Lower lobe of right lung (tissue), 2 donors: ENCODE results near the gene THOP1. TPM values are rescaled to one million over a fixed set of nuclear protein-coding genes. Genes with fewer than 3 reads are reported as not detected.

Experiments
- ATAC-seq, 2 donors: fragments of 200-7000 bp; cut with Tn5 transposase; one replicate each; pipeline ENCODE4 v1.9.1; 2020 to 2022; ENCODE audit warnings: mild to moderate bottlenecking in 2 of 2, moderate library complexity in 2 of 2
- DNase-seq: peaks from one replicate; pipeline ENCODE4 v3.0.0-alpha.2; 2020
- H3K27ac ChIP-seq: fragments of 200-600 bp; one replicate; pipeline ENCODE4 v1.8.0; 2022
- H3K27me3 ChIP-seq: fragments of 200-600 bp; one replicate; pipeline ENCODE4 v1.8.0; 2022; ENCODE audit warnings: low read depth
- H3K36me3 ChIP-seq: fragments of 200-600 bp; one replicate; pipeline ENCODE4 v1.8.0; 2022; ENCODE audit warnings: mild to moderate bottlenecking
- H3K4me1 ChIP-seq: fragments of 200-600 bp; one replicate; pipeline ENCODE4 v1.8.0; 2022
- H3K4me3 ChIP-seq: fragments of 200-600 bp; one replicate; pipeline ENCODE4 v1.8.0; 2022; ENCODE audit warnings: mild to moderate bottlenecking
- H3K9me3 ChIP-seq: fragments of 200-600 bp; one replicate; pipeline ENCODE4 v1.8.0; 2022
- CTCF ChIP-seq: fragments of 200-600 bp; IDR thresholded peaks from one replicate; pipeline ENCODE4 v1.8.0; 2022; ENCODE audit warnings: antibody characterized with exemption, mild to moderate bottlenecking
- intact Hi-C: fragments of 100-400 bp; cut with DNase I; formaldehyde crosslinking; loops from one replicate; pipeline ENCODE4 v1.11.0; 2022
- long read RNA-seq: library from polyadenylated mRNA; unstranded; transcript quantifications from one replicate; pipeline ENCODE4 v2.0.0, GENCODE V29; 2021
- total RNA-seq: library from RNA; stranded (reverse); fragmentation: NEBNext Ultra II Directional; extraction: Animal tissue kit (Norgen Biotek cat#: 25700); gene quantifications from one replicate; pipeline ENCODE4 v1.2.1, GENCODE V29; 2021
- donor health status: DM: no; HTN: yes; CAD: no; lungs with severe emphysema.

THOP1 gene
- 34.9 TPM for total RNA-seq
- long read RNA-seq, full-length matches to known transcripts = 51 of 71 reads
- long read RNA-seq, partial matches to known transcripts = 10 of 71 reads
- long read RNA-seq, other reads (novel, unspliced or antisense) = 10 of 71 reads

- ATAC-seq (peak; percentile 92 to 97), DNase-seq (peak; percentile 100)
- H3K4me3 ChIP-seq = peak within 1 kb of the TSS; percentile 88
- H3K27ac ChIP-seq = peak within 1 kb of the TSS; percentile 79
- H3K27me3 ChIP-seq = no peaks in the 10 kb centered on the region
- peaks cover 47% of the 10 kb centered on the region for H3K4me1 ChIP-seq
- H3K9me3 ChIP-seq = no peaks in the 10 kb centered on the region
- TF ChIP-seq CTCF = no peak
- H3K36me3 ChIP-seq = peaks cover 4% of the 10 kb centered on the region
- intact Hi-C loops = no loop called here
These were observed at the start of gene THOP1 for GRCh38 chr19:2785244-2785997. Gene THOP1, plus strand, starts transcription at chr19:2785503. Its CDS starts 160 bp downstream, at chr19:2785663.

- Histone ChIP-seq H3K4me3 (no peak overlapping the region), H3K27ac (no peak overlapping the region), H3K36me3 (peaks cover 41% of the 10 kb centered on the region), H3K9me3 (no peaks in the 10 kb centered on the region), H3K27me3 (no peaks in the 10 kb centered on the region), H3K4me1 (peaks cover 15% of the 10 kb centered on the region)
- no peak for TF ChIP-seq CTCF
- DNase-seq (no peak), ATAC-seq (no peak)
- intact Hi-C loops = no loop called here
These were observed 48.6 kb upstream of the THOP1 start for GRCh38 chr19:2736550-2737190.

DNA sequence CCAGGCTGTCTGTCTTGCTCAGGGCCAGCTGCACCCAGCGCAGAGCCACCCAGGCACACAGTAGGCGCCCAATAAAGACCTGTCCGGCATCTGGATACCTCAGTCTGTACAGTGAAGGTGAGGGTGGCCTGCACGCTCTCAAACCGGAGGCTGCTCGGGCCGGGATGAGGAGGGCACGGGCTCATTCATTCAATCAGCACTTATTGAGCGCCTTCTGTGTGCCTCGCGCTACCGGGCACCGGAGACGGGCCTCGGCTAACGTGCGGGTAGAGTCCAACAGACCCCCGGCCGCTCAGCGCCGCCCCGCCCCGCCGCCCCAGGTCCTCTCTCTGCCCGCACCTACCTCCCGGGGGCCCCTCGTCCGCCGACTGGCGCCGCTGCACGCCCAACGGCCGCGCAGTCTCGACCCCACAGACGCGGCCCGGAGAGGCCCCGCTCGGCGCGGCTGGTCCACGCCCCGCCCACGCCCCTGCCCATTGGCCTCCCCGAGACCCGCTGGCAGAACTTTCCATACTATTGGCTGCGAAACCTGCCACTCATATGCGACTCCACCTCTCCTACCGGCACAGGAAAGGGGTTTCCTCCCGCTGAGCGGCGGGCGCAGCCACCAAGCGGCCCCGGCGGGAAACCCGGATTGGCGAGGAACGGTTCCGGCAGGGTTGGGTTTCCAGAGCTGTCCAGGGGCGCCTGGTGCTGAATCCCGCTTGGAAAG is 45.5 kb upstream of the THOP1 start, which contains the start of gene SLC39A3:
SLC39A3 (minus strand) TSS at position 416 of the 712 bp plus-strand sequence. CDS start 2,760 bp downstream, outside the sequence.
- peak within 1 kb of the TSS; percentile 99 for H3K4me3 ChIP-seq
- peaks cover 20% of the 10 kb centered on the region for H3K36me3 ChIP-seq
- intact Hi-C loops = no loop called here
- H3K27me3 ChIP-seq = no peaks in the 10 kb centered on the region
- peaks cover 15% of the 10 kb centered on the region for H3K4me1 ChIP-seq
- DNase-seq (peak; percentile 96), ATAC-seq (peak; percentile 100)
- peak within 1 kb of the TSS; percentile 78 for H3K27ac ChIP-seq
- peak; percentile 28 for TF ChIP-seq CTCF
- H3K9me3 ChIP-seq = no peaks in the 10 kb centered on the region

- intact Hi-C loops = no loop called here
- H3K4me1 ChIP-seq = peaks cover 15% of the 10 kb centered on the region
- no peak overlapping the region for H3K27ac ChIP-seq
- ATAC-seq (no peak), DNase-seq (no peak)
- H3K4me3 ChIP-seq = peak overlapping the region; percentile 99
- no peaks in the 10 kb centered on the region for H3K9me3 ChIP-seq
- H3K27me3 ChIP-seq = no peaks in the 10 kb centered on the region
- no peak for TF ChIP-seq CTCF
- H3K36me3 ChIP-seq = peaks cover 15% of the 10 kb centered on the region
These were observed 45.0 kb upstream of the THOP1 start for GRCh38 chr19:2740314-2740656.

GRCh38 chr19:2743099-2743498 is 42.2 kb upstream of the THOP1 start:
- ATAC-seq (no peak), DNase-seq (no peak)
- Histone ChIP-seq H3K4me3 (no peak overlapping the region), H3K27me3 (no peaks in the 10 kb centered on the region), H3K27ac (no peak overlapping the region), H3K9me3 (no peaks in the 10 kb centered on the region), H3K36me3 (no peaks in the 10 kb centered on the region), H3K4me1 (peaks cover 14% of the 10 kb centered on the region)
- intact Hi-C loops = no loop called here
- TF ChIP-seq CTCF = no peak
